Caco-2 (cell line): Measurements from ENCODE around the gene EGFL7. TPM values are rescaled to one million over a fixed set of nuclear protein-coding genes. Genes with fewer than 3 reads are reported as not detected.

Experiments used
- BruUV-seq: library from RNA; stranded (reverse); fragments of 400-500 nt; replicated peaks from 2 replicates; lab custom pipeline; 2021; lab: Mats Ljungman, UMichigan
- CTCF ChIA-PET: fragments of 300-600 bp; sonication (Branson Sonifier 250); formaldehyde crosslinking; loops from one replicate; lab custom pipeline; 2022; ENCODE audit warnings: antibody characterized with exemption; lab: Charles Lee
- POLR2A ChIA-PET: fragments of 300-600 bp; sonication (Branson Sonifier 250); formaldehyde crosslinking; loops from one replicate; lab custom pipeline; 2022; ENCODE audit warnings: antibody characterized with exemption; lab: Charles Lee
- DNase-seq, 2 experiments: peaks; one replicate each; pipeline versions ENCODE4 v3.0.0 to v3.0.0-alpha.2; 2020 to 2022
- H3K27me3 ChIP-seq: replicated peaks from 2 replicates; pipeline ENCODE4 v1.6.0; 2011; ENCODE audit warnings: low read length; ENCODE audit not compliant: control insufficient read depth, insufficient read depth
- H3K36me3 ChIP-seq: 2 replicates; pipeline ENCODE4 v1.5.1; 2011; ENCODE audit warnings: low read length; ENCODE audit not compliant: control insufficient read depth, insufficient read depth
- H3K4me1 ChIP-seq: fragments of 250-450 bp; sonication (Bioruptor Pico); 2 replicates; pipeline ENCODE4 v1.5.1; 2020; ENCODE audit warnings: mild to moderate bottlenecking
- H3K4me3 ChIP-seq: 2 replicates; pipeline ENCODE4 v1.5.1; 2011; ENCODE audit warnings: low read depth, mild to moderate bottlenecking, control low read depth, low read length
- H3K9me3 ChIP-seq: fragments of 250-450 bp; sonication (Bioruptor Pico); 2 replicates; pipeline ENCODE4 v1.5.1; 2020; ENCODE audit warnings: mild to moderate bottlenecking, moderate library complexity
- H3K27ac Mint-ChIP-seq: one replicate; pipeline ENCODE4 v1.8.0; 2022; ENCODE audit warnings: mixed read lengths; ENCODE audit not compliant: unreplicated experiment
- H3K27me3 Mint-ChIP-seq: one replicate; pipeline ENCODE4 v1.8.0; 2022; ENCODE audit warnings: mixed read lengths; ENCODE audit not compliant: insufficient read depth, unreplicated experiment
- H3K36me3 Mint-ChIP-seq: one replicate; pipeline ENCODE4 v1.8.0; 2022; ENCODE audit warnings: mild to moderate bottlenecking, mixed read lengths; ENCODE audit not compliant: insufficient read depth, unreplicated experiment
- H3K4me1 Mint-ChIP-seq: one replicate; pipeline ENCODE4 v1.8.0; 2022; ENCODE audit warnings: low read depth, mixed read lengths; ENCODE audit not compliant: unreplicated experiment
- H3K4me3 Mint-ChIP-seq: one replicate; pipeline ENCODE4 v1.8.0; 2022; ENCODE audit warnings: mild to moderate bottlenecking, moderate library complexity, mixed read lengths; ENCODE audit not compliant: unreplicated experiment
- H3K9me3 Mint-ChIP-seq: one replicate; pipeline ENCODE4 v1.8.0; 2022; ENCODE audit warnings: mixed read lengths; ENCODE audit not compliant: unreplicated experiment
- intact Hi-C: fragments of 100-400 bp; cut with micrococcal nuclease; formaldehyde crosslinking; loops from one replicate; pipeline ENCODE4 v1.10.0; 2022; ENCODE audit not compliant: unreplicated experiment
- total RNA-seq: library from RNA; stranded (reverse); gene quantifications from 2 replicates; pipeline ENCODE4 v1.2.3, GENCODE V29; 2022
- TF ChIP-seq, protein P1 (sequence below), 2 experiments: fragments of 200-600 bp in 1 of 2; IDR thresholded peaks; 1 replicate in 1 of 2; 2 replicates in 1 of 2; pipeline versions ENCODE4 v1.5.1 to v1.8.0; 2011 to 2022; ENCODE audit warnings: antibody characterized with exemption in 1 of 2, control low read depth in 1 of 2, inconsistent platforms in 1 of 2, low read depth in 1 of 2, low read length in 1 of 2, mild to moderate bottlenecking in 1 of 2, moderate library complexity in 1 of 2; ENCODE audit not compliant: insufficient read depth in 1 of 2, severe bottlenecking in 1 of 2, unreplicated experiment in 1 of 2

Gene EGFL7
- total RNA-seq, 1 experiment from 2014 or later: 30.2 TPM

GRCh38 chr9:136623016-136623841 lies 39.5 kb upstream of the EGFL7 start:
- Mint-ChIP-seq H3K36me3 (no peaks in the 10 kb centered on the region), H3K27me3 (peaks cover 2% of the 10 kb centered on the region), H3K4me3 (no peak overlapping the region), H3K9me3 (no peaks in the 10 kb centered on the region), H3K4me1 (peaks cover 12% of the 10 kb centered on the region), H3K27ac (no peak overlapping the region)
- Histone ChIP-seq H3K4me1 (peaks cover 56% of the 10 kb centered on the region), H3K27me3 (no peaks in the 10 kb centered on the region), H3K4me3 (no peak overlapping the region), H3K9me3 (no peaks in the 10 kb centered on the region), H3K36me3 (no peaks in the 10 kb centered on the region)
- BruUV-seq: no TSS peak
- POLR2A ChIA-PET: no interaction called here
- no peak for DNase-seq
- intact Hi-C loops: no loop called here
- TF ChIP-seq, protein P1, sequence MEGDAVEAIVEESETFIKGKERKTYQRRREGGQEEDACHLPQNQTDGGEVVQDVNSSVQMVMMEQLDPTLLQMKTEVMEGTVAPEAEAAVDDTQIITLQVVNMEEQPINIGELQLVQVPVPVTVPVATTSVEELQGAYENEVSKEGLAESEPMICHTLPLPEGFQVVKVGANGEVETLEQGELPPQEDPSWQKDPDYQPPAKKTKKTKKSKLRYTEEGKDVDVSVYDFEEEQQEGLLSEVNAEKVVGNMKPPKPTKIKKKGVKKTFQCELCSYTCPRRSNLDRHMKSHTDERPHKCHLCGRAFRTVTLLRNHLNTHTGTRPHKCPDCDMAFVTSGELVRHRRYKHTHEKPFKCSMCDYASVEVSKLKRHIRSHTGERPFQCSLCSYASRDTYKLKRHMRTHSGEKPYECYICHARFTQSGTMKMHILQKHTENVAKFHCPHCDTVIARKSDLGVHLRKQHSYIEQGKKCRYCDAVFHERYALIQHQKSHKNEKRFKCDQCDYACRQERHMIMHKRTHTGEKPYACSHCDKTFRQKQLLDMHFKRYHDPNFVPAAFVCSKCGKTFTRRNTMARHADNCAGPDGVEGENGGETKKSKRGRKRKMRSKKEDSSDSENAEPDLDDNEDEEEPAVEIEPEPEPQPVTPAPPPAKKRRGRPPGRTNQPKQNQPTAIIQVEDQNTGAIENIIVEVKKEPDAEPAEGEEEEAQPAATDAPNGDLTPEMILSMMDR (IDR thresholded peaks at IDR 0.05; ENCODE audit: insufficient read depth in 1 of 2, low read depth in 1 of 2, low read length in 1 of 2, severe bottlenecking in 1 of 2, unreplicated experiment in 1 of 2): no peak
- CTCF ChIA-PET: interaction anchor here (0.8 to 7.0 kb wide), 3 partner anchors 12 to 136 kb away, joined by 3 to 140 read pairs (median 3); no protein-coding TSS in a partner anchor

DNA sequence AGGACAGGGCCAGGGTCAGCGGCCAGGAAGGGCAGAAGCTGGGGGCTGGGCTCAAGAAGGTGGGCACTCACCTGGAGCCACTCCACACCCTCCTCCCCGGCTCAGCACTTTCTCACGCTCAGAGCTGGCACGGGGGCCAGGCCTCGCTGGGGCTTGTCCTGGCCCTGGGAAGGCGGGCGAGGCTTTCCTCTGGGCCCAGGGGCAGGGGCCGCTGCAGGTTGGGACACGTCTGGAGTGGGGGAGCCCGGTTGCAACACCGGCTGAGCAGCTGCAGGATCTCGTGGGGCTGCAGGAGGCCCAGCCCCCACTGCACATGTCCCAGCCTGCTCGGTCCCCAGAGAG lies 38.9 kb upstream of the EGFL7 start:
- TF ChIP-seq, protein P1 (IDR thresholded peaks at IDR 0.05; ENCODE audit: insufficient read depth in 1 of 2, low read depth in 1 of 2, low read length in 1 of 2, severe bottlenecking in 1 of 2, unreplicated experiment in 1 of 2): no peak
- BruUV-seq: no TSS peak
- peaks cover 12% of the 10 kb centered on the region for H3K4me1 Mint-ChIP-seq
- peaks cover 2% of the 10 kb centered on the region for H3K27me3 Mint-ChIP-seq
- CTCF ChIA-PET: interaction anchor here (0.8 to 7.0 kb wide), 3 partner anchors 12 to 137 kb away, joined by 3 to 140 read pairs (median 3); no protein-coding TSS in a partner anchor
- no peaks in the 10 kb centered on the region for H3K9me3 ChIP-seq
- peak in 1 of 2 experiments; percentile 68 for DNase-seq
- no peak overlapping the region for H3K27ac Mint-ChIP-seq
- no peaks in the 10 kb centered on the region for H3K36me3 Mint-ChIP-seq
- peaks cover 53% of the 10 kb centered on the region for H3K4me1 ChIP-seq
- no peaks in the 10 kb centered on the region for H3K36me3 ChIP-seq
- intact Hi-C loops: no loop called here
- no peaks in the 10 kb centered on the region for H3K27me3 ChIP-seq
- no peak overlapping the region for H3K4me3 Mint-ChIP-seq
- H3K9me3 Mint-ChIP-seq: no peaks in the 10 kb centered on the region
- no peak overlapping the region for H3K4me3 ChIP-seq
- POLR2A ChIA-PET: no interaction called here

GRCh38 chr9:136624184-136624951 lies 38.3 kb upstream of the EGFL7 start:
- Mint-ChIP-seq H3K4me3 (no peak overlapping the region), H3K27me3 (peaks cover 2% of the 10 kb centered on the region), H3K27ac (no peak overlapping the region), H3K36me3 (no peaks in the 10 kb centered on the region), H3K9me3 (no peaks in the 10 kb centered on the region), H3K4me1 (peaks cover 12% of the 10 kb centered on the region)
- Histone ChIP-seq H3K4me1 (peaks cover 53% of the 10 kb centered on the region), H3K4me3 (no peak overlapping the region), H3K9me3 (no peaks in the 10 kb centered on the region), H3K27me3 (no peaks in the 10 kb centered on the region), H3K36me3 (no peaks in the 10 kb centered on the region)
- intact Hi-C loops: no loop called here
- ChIA-PET POLR2A (no interaction called here), CTCF (interaction anchor here (0.8 to 7.0 kb wide), 5 partner anchors 13 to 138 kb away, joined by 3 to 140 read pairs (median 4); no protein-coding TSS in a partner anchor)
- BruUV-seq: no TSS peak
- TF ChIP-seq, protein P1 (IDR thresholded peaks at IDR 0.05; ENCODE audit: insufficient read depth in 1 of 2, low read depth in 1 of 2, low read length in 1 of 2, severe bottlenecking in 1 of 2, unreplicated experiment in 1 of 2): no peak
- DNase-seq: no peak
